ELF-1 (cell line): ENCODE results near the gene SEMA3C.

ENCODE experiments used
- DNase-seq: peaks from one replicate; pipeline ENCODE4 v3.0.0-alpha.2; 2016; ENCODE audit warnings: low read depth, low spot score

SEMA3C gene

DNA sequence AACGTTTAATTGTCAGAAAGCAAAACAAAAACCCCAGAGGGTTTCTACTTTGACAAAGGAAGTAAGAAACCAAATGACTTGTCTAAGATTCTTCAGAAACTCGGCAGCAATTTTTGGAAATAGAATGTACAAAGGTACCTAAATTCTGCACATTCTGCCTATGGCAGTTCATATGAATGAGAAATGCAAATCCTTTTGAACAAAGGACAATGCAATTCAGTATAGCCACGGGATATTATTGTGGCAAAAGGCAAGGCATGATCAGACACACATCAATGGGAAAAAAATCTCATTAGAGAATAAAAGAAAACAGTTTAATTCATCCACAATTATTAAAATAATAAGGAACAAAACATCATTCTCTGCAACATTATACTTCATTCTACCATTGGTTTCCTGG, 93.4 kb downstream of the SEMA3C start:
- DNase-seq: no peak

DNA sequence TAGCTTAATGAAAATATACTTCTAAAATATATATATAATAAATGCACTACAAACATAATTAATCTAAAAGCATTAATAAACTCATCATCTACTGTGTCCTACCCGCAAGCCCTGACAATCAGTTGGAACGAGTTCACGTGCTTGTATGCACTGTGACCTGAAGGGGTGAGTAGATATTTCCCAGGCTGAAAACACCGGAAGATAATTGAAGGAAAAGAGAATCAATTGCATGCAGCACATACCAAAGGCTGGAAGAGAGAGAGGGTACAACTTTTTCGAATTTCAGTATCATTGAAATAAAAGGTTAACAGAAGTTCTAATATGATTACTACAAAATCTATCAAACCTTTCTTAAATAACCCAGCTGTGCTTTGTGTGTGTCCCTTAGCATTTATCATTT, 94.6 kb downstream of the SEMA3C start:
- DNase-seq: no peak

DNA sequence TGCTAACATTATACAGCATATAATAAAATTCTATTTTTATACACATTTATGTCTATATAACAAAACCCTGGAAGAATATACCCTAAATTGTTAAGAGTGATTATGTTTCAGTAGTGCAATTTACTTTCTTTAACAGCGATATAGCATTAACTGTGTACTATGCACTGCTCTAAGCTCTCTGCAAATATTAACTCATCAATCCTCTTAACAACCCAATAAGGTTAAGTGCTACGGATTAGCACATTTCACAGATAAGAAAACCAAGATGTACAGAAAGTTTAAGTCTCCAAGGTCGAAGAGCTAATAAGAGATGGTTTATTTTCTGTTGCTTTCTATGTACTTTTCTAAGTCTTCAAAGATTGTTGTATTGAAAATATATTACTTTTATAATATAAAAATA, 95.8 kb downstream of the SEMA3C start:
- DNase-seq: no peak

DNA sequence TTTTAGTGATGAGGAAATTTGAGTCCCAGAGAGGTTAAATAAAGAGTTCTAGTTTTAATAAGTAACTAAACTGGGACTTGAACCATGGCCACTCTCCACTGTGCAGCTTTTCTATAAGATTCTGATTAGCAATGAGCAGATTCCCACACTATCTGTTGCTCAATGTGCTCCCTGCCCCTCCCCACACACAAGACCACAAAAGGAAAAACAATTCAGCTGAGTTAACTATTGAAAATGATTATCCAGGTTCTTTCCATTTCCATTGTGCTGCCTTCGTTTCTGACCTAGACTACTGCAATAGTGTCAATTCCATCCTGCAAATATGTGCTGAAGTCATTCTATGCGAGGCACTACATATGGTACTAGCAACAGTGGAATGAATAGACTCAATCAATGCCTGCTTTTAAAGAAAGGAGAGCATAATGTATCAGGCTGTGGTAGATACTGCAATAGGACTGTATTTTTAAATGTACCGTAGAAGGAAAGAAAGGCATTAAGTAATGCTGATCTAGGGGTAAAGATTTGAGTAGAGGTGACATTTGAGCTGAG, 97.0 kb downstream of the SEMA3C start:
- no peak for DNase-seq

DNA sequence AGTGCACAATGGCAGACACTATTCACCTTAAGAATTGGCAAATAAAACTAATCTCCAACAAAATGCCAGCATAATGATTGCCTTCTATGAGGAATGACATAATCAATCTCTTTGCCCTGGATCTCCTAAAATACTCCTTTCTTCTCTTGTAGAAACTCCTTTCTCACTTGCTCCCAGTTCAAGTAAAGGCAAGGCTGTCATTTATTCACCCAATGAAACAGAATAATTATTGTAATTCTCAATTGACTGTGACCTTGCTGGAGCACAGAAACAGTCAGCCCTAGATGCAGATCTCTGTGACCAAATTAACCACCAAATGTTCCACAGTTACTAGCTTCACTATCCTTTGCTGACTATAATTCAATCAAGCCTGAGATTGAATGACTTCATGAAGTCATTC, 99.3 kb downstream of the SEMA3C start:
- DNase-seq: no peak

DNA sequence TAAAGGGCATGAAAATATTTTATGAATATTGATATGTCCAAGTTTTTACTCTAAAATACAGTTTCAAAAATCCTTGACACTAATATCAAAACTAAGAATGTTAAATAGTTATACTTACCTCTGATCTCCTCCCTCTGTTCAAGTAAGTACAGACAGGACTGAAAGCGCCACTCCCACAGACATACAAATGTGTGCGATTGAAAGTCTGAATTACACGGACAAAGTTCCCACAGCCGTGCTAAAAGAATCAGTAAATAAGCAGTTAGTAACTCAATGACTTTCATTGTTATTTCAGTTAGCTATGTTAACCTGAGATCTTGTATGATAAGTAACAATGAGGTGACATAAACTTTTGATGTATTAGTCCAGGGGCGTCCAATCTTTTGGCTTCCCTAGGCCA, 100.7 kb downstream of the SEMA3C start:
- DNase-seq: no peak

DNA sequence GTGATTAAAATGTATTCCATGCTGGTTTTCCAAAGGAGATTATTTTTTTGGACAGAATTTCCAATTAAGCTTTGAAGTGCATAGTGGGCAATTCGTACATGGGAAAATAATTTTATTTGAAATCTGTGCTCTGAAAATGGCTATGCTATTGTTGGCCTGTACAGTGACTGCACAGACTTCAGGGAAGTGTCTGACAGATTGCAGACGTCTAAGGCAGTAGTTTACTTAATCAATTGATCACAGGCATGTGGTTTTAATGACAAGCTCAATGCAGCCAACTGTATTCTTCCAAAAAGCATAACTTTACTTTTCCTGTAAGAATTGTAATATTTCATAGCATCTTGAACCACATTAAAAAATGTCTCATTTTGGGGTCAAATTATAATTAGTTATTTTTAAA, 102.0 kb downstream of the SEMA3C start:
- DNase-seq: no peak

DNA sequence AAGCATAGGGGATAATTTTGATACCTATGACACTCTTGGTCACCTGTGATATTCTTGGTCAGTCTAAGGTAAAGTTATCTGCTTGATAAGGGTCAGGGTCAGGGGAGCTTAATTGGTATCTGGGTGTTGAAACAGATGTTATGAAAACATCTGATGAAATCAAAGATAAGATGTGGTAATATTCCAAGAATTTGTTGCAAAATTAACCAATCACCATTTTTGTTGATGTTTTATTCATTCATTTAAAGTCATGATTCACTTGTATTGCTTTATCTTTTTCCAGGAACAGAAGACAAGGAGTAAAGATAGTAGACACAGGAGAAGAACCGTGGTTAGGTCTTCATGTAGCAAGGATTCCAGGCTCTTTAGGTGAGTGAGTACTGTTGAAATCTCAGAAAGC, 103.1 kb downstream of the SEMA3C start:
- DNase-seq: no peak

DNA sequence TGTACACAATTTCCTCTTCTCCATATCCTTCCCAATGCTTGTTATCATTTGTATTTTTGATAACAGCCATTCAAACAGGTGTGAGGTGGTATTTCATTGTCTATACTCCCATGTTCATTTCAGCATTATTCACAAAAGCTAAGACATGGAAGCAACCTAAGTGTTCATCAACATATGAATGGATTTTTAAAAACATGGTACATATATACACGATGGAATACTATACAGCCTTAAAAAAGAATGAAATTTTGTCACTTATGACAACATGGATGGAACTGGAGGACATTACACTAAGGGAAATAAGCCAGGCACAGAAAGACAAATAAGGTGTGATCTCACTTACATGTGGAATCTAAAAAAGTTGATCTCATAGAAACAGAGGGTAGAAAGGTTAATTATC, 109.3 kb downstream of the SEMA3C start:
- no peak for DNase-seq

DNA sequence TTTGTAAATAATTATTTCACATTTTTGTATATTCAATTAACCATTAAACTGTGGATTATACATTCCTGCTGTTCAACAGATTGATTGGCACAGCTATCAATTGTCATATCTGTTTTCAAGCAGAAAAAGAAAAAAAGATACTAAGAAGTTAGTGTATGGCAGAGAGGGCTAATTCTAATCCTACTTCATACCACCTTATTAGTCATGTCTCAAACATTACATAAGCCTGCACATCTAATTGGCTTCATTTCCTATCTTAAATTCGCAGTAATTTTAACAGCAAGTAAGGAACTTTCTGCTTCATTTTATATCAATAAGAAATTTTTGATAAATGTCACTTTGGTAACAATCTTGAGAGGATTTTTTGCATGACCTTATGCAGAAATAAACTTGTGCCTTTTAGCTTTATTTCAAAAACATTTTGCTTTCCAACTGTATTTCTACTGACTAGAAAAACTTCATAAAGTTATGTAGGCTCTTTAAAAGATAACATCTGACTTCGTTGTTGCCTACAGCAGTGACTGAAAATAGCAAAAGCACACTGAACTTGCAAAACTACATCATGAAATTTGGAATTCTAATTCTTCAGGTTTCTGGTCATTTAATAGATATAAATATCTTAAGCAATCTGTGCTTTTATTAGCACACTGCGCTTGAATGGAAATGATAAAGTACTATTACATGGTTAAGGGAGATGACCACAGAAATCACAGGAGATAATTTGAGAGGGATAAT, 111.5 kb downstream of the SEMA3C start:
- DNase-seq: no peak

DNA sequence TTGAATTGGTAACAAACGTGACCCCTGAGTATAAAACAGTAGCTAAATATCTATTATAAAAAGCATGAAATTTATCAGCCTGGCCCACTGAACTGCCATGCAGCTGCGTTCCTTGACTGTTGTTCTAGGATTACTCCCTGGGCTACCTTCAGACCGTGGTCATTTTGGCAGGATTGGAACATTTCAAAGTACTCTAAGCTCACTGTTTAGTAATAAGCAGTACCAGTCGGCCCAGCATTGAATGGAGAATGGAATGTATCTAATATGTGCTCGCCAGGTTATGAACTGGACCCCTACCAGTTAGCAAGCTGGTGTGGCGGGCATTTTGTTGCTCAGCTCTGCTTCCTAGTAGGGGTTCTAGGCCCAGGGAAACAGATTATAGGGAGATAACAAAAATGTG, 112.2 kb downstream of the SEMA3C start:
- no peak for DNase-seq

DNA sequence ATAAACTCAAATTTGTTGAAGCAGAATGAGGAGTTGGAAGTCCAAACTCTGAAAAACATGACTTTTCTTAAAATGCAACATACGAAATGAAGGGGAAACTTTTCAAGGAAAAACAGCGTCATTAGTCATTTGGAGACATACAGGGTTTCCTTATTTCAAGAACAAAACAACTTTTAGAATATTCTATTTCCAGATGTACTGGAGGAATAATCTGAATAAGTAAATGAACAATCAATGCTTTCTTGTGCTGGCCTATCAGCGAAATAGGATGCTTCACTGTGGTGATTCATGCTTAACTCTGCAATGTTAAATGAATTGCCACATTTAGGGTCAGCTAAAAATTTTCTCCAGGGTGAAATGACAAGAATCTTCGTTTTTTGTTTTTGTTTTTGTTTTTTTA, 114.3 kb downstream of the SEMA3C start:
- DNase-seq: no peak

DNA sequence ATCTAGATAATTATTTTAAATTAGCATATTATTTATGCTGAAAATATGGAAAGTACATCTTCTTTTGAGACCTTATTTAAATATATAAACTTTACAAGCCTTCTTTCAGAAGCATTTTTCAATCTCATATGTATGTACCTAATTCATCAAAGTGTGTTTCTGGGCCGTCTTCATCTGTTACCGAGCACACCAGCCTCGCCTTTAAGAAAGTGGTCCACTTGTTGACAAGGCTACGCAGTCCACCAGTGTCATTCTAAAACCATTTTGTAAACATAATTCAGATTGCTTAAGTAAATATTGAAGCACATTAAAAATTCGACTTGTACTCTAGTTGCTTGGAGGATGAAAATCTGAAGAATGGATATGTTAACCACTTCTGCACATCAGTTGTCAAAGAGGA, 116.3 kb downstream of the SEMA3C start:
- DNase-seq: no peak

DNA sequence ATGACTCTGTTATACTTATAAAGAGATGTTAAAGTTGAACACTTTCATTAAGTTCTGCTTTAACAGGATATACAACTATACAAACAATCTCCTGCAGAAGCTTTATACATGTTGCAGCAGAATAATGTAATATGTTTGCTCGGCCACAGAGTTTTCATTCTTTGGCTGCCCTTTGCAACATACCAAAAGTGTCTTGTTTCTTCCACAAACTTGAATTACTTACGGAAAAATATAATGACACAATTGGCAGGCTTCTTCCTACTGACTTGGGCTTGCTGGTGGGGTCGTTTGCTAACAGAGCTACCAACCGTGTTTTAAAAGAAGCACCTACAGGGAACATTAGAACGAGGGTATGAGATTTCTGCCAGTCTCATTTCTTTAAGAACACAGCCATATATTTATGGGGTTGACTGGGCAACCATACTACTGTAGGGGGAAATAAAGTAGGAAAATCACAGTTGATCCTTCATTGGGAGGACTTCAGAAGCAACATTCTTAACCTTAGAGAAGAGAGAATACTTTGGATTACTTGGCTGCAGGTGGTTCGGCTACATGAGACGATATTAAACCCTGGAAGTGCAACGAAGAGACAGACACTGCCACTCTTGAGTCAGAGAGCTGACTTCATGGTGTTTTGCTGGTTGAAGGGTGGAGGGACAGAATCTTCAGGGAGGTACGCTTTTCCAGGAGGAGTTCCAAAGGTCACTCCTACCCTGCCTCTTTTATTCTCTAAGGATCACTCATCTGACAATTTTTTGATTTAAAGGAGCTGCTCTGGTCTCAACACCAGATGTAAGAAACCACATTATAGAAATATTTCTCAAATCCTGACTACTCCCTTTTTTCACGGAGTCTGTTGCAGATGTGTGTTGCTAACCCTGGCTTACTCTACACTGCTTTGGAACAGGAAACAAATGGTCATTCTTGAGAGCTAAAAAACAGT, 123.9 kb downstream of the SEMA3C start:
- no peak for DNase-seq

DNA sequence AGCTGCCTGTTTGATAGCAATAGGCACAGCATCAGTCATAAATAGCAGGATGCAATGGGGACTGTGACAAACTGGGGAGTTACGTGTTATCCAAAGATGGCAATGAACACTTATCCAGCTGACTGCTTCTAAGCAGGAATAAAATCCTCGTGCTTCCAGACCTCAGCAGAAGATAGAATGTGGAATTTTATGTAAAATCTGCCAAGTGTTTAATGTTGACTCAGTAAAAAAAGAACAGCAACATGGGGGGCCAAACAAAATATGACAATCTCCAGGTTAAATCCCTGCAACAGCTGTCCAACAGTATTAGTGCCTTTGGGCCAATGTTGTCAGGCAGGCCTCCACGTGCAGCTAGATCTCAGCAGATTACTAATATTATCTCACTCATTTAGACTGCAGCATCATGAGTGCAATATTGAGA, 127.3 kb downstream of the SEMA3C start:
- no peak for DNase-seq

DNA sequence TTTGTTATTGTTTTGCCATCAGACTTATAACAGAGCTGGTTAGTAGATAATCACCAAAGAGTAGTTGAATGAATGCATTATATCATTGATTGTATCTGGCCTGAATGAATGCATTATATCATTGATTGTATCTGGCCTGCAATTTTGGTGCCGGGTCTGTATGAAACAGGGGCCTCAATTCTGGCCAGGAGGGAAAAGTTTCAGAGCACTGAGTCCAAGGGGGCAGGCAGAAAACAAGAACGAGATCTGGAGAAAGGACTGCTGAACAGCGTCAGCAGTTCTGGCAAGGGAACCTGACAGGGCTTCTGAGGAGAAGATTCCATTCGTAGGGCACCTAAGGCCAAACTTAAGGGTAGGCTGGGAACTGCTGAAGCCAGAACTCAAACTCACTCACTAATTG, 128.0 kb downstream of the SEMA3C start:
- no peak for DNase-seq

DNA sequence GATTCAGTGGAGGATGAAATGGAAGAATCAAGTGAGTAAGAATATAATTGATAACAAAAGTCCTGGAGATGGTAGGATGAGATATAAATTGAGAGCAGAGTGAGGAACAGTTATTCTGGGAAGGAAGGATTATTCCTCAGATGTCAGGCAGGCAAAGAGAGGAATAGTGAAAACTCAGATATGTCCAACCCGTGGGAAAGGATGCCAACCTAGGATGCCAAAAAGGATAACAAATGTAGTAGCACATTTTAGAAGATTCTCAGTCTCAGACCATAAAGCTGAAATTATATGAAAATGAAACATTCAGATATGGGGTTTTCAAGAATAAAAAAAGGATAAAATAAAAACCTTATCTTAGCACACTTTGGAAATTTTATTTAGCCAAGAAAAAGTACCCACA, 131.1 kb downstream of the SEMA3C start:
- DNase-seq: no peak

DNA sequence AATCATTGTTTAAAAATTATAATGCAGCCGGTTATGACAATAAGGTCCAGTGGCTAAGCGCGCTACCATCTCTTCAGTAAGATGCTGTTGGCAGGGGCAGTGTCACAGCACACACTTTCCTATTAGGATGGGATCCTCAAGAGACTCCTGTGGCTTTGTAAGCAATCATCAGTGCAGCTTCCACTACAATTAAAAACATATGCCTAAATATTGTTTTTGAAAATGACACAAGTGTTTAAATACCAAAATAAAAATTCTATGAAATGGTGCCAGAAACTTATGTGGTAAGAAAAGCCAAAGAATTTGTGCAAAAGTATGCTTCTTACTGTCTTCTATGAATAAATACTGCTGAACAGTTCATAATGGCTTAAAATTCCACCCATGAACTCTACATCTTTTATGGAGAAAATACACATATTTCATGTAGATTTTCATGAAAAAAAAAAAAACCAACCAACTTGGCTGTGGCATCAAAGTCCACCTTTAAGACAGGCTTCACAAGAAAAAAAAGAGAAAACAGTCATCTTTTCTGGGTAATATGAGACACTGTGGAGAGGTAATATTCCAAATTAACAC, 132.8 kb downstream of the SEMA3C start:
- DNase-seq: no peak

DNA sequence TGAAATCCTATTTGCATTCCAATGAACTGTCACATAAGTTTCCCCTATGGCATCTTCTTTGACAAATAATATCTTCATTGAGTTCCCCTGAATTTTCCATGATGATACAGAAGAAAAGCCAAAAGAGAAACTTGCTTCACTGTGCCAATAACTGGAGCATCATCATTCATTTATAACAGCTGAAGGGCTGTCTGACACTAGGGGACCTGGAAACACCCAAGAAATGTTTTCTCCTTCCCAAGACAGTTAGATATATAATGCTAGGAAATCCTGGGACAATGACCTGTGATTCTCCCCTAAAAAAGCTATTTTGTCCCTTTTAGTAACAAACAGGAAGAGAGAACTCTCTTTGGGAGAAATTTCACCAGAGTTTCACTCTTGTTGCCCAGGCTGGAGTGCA, 133.6 kb downstream of the SEMA3C start:
- no peak for DNase-seq

DNA sequence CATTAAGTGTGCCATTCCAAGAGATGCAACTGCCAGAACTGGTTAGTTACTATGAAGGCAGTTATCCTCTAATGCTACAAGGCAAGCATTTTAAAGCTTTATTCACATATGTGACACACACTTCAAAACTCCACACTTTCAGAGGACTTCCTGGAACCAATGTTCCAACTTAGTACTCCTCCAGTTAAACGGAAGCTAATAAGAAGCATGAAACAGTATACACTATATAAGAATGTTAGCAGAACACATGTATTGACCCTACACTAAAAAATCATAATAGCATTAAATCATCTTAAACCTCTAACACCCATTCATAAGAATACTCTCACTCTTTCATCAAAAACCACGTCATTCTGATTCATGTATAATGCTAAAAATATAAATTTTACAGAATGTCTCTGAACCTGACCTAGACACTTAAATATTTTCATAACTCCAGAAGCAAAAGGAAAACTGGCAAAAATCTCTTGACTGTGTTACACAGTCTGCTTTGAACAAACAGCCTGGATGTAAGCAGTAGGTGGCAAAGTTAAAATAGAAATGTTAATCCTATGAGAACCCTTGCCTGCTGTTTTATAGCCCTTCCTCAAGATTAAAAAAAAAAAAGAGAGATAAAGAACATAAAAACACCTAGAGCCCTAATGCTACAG, 135.0 kb downstream of the SEMA3C start:
- DNase-seq: no peak

DNA sequence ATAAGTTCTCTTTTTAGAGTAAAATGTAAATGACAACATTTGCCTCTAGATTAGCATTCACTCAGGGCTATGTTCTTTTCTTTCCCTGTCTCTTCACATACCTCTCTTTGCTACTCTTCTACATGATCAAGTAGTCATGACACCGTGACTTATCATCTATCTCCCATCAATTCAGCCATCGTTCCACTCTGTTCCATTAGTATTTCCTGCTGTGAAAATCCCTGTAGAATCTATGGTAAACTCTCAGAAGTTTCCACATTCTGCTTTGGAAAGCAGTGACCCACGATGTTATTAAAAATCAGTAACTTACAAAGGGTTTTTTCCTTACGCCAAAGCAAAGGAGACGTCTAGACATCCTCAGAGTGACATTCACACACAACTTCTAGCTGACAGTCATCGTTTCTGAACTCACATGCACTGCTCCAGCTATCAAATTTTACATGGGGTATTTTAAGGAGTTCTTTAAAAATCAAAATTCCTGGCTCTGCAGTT, 135.6 kb downstream of the SEMA3C start:
- DNase-seq: no peak

DNA sequence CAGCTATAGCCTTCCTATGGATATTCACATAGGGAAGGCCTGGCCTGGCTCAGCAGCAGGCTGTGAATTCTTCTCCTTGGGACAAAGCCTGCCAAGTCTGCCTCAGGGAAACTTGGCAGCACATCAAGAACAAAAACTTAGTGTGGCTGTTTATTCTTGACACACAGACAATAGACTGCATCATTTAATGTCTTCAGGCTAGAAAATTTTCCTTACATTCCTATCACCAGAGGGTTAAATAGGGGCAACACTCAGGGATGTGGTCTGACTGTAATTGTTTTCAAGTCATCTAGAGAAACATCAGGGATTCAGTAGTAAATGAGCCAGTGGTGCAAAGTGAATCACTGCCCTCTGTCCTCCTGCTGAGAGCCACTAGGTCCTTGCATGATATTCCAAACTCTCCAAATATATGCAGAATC, 137.3 kb downstream of the SEMA3C start:
- DNase-seq: peak; percentile 86
